NCI-H226 (cell line): ENCODE results near the gene PPIF.

Source experiments
- DNase-seq: peaks from one replicate; pipeline ENCODE4 v3.0.0-alpha.2; 2015

Gene PPIF

GRCh38 chr10:79347226-79347893, at the start of gene PPIF:
PPIF (plus strand) TSS chr10:79347469; CDS start chr10:79347549, 80 bp downstream.
- peak; percentile 85 for DNase-seq

GRCh38 chr10:79298403-79299244, 48.6 kb upstream of the PPIF start:
- peak; percentile 96 for DNase-seq

- DNase-seq = peak; percentile 88
These were observed 47.6 kb upstream of the PPIF start for GRCh38 chr10:79299397-79300241.

GRCh38 chr10:79300711-79301110, 46.6 kb upstream of the PPIF start:
- no peak for DNase-seq

GRCh38 chr10:79301754-79302530, 45.3 kb upstream of the PPIF start:
- DNase-seq = no peak

- DNase-seq = no peak
These were observed 43.4 kb upstream of the PPIF start for GRCh38 chr10:79303631-79304478.

- no peak for DNase-seq
These were observed 42.7 kb upstream of the PPIF start for GRCh38 chr10:79304479-79305087.

GRCh38 chr10:79305515-79305914, 41.8 kb upstream of the PPIF start:
- no peak for DNase-seq

GRCh38 chr10:79305988-79306387, 41.3 kb upstream of the PPIF start:
- DNase-seq = no peak

GRCh38 chr10:79306644-79307220, 40.5 kb upstream of the PPIF start:
- no peak for DNase-seq

- DNase-seq = no peak
These were observed 39.3 kb upstream of the PPIF start for GRCh38 chr10:79308016-79308415.

- no peak for DNase-seq
These were observed 38.2 kb upstream of the PPIF start for GRCh38 chr10:79308969-79309665.

- no peak for DNase-seq
These were observed 36.9 kb upstream of the PPIF start for GRCh38 chr10:79310200-79310865.

- DNase-seq = no peak
These were observed 36.2 kb upstream of the PPIF start for GRCh38 chr10:79310911-79311573.

GRCh38 chr10:79311581-79312407, 35.5 kb upstream of the PPIF start:
- no peak for DNase-seq

GRCh38 chr10:79312601-79313187, 34.6 kb upstream of the PPIF start:
- no peak for DNase-seq

GRCh38 chr10:79313320-79313719, 33.9 kb upstream of the PPIF start:
- DNase-seq = no peak
